ENCODE data around the gene DNASE2B.

Gene DNASE2B, protein sequence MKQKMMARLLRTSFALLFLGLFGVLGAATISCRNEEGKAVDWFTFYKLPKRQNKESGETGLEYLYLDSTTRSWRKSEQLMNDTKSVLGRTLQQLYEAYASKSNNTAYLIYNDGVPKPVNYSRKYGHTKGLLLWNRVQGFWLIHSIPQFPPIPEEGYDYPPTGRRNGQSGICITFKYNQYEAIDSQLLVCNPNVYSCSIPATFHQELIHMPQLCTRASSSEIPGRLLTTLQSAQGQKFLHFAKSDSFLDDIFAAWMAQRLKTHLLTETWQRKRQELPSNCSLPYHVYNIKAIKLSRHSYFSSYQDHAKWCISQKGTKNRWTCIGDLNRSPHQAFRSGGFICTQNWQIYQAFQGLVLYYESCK

DNA sequence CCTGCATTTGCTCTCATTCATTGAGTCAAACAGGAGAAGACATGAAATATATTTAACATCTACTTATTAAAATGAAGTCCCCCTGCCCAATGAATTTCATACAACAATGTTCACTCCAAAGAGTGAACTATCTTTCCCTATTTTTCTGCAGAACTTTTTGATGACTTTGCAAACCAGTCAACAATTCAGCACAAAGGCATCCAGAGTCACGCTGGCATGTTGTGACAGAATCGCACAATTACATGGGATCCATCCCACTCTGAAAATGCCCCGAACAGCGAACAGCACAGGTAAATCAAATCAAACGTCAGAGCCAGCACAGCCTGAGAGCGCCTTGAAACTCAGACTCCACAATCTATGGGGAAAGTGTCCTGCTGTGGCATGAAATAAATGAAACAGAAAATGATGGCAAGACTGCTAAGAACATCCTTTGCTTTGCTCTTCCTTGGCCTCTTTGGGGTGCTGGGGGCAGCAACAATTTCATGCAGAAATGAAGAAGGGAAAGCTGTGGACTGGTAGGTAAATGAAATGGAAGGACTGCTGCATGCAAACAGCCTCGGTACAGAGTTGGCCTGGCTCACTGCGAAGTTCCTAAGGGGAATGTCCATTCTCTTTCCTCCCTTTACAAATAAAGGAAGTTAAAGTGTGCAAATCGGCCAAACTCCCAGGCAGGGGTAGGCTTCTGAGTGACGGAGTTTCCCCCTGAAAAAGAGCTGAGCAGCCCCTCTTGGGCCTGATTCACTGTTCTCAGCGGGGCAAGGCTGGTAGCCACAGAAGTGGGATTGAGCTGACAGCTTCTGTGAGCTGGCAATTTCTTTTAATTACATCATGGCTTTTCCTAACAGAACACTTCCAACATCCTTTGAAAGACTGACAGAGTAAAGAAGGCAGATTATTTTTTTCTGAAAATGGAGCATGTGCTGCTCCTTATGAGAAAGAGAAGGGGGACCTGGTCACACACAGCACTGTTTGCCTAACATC, at the start of gene DNASE2B:
Gene DNASE2B (plus strand): TSS at position 310 of the 981 bp plus-strand sequence. CDS start 81 bp downstream, at position 391.
- no peaks in the 10 kb centered on the region for H3K4me1 ChIP-seq
- DNase-seq (ENCODE audit: low spot score in 2 of 2), result no peak
- no peaks in the 10 kb centered on the region for H3K27me3 ChIP-seq (ENCODE audit: low read depth)
- H3K9me3 ChIP-seq, result no peaks in the 10 kb centered on the region
- no peak within 1 kb of the TSS for H3K4me3 ChIP-seq
- in situ Hi-C loops (cut with MboI; ENCODE audit: low sequenced_read_pairs), result no loop called here
- no peaks in the 10 kb centered on the region for H3K36me3 ChIP-seq (replicated peaks)

DNA sequence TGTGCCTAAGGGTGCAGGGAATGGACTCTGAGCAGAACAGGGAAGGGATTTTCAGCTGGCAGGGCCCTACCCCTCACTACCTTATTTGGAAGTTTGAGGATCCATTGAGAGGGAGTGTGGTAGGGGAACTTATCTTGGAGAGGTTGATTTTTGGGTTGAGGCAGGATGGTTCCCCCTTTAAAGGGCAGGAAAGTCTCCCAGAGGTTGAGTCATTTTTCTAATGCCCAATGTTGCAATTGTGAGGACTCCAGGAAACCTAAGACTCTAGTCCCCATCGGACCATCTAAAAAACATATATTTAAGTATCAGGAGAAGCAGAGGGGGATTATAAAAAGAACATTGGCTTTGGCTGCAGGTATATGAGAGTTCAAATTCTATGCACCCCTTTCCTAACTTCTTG, 49.5 kb upstream of the DNASE2B start:
- Histone ChIP-seq H3K9me3 (no peaks in the 10 kb centered on the region), H3K4me1 (no peaks in the 10 kb centered on the region), H3K36me3 (replicated peaks) (no peaks in the 10 kb centered on the region), H3K27me3 (ENCODE audit: low read depth) (no peaks in the 10 kb centered on the region), H3K4me3 (no peak overlapping the region)
- in situ Hi-C loops (cut with MboI; ENCODE audit: low sequenced_read_pairs), result no loop called here
- no peak for DNase-seq (ENCODE audit: low spot score in 2 of 2)

DNA sequence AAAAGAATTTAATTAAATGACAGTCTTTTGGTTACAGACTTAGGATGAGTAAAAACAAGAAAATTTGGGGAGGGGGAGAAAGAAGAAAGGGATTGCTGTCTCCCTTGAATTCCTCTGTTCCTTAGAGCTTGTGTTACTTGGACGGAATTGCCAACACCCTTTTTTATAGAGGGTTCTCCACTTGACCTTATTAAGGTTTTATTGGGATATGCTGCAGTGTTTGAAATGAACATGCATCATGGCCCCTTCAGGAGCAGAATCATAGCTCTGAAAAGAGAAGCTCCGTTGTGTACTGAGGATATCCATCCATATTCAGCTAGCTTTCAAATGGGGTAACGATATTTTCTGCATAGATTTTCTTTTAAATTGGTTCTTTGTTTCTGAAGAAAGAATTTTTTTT, 48.2 kb upstream of the DNASE2B start:
- no peak for DNase-seq (ENCODE audit: low spot score in 2 of 2)
- H3K4me3 ChIP-seq, result no peak overlapping the region
- no peaks in the 10 kb centered on the region for H3K27me3 ChIP-seq (ENCODE audit: low read depth)
- H3K4me1 ChIP-seq, result no peaks in the 10 kb centered on the region
- H3K36me3 ChIP-seq (replicated peaks), result no peaks in the 10 kb centered on the region
- no peaks in the 10 kb centered on the region for H3K9me3 ChIP-seq
- in situ Hi-C loops (cut with MboI; ENCODE audit: low sequenced_read_pairs), result no loop called here

DNA sequence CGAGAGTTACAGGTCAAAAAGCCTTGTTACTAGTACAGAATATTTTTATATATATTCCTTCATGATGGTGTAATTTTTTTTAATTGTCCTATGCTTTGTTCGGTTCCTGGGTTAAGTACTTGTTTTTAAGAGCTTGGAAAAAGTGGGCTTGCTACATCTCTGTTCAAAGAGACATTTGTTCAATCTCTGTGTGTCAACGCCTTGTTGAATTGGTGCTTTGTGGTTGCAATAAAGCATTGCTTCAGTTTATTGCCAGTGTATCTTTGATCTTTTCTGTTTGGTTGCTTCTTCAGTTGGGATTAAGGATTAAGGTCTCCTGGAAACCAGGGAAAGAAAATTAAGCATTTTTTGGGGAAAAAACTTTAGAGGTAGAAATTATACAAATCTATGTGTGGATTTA, 47.7 kb upstream of the DNASE2B start:
- H3K4me3 ChIP-seq, result no peak overlapping the region
- DNase-seq (ENCODE audit: low spot score in 2 of 2), result no peak
- no peaks in the 10 kb centered on the region for H3K4me1 ChIP-seq
- no peaks in the 10 kb centered on the region for H3K9me3 ChIP-seq
- no peaks in the 10 kb centered on the region for H3K36me3 ChIP-seq (replicated peaks)
- in situ Hi-C loops (cut with MboI; ENCODE audit: low sequenced_read_pairs), result no loop called here
- no peaks in the 10 kb centered on the region for H3K27me3 ChIP-seq (ENCODE audit: low read depth)

DNA sequence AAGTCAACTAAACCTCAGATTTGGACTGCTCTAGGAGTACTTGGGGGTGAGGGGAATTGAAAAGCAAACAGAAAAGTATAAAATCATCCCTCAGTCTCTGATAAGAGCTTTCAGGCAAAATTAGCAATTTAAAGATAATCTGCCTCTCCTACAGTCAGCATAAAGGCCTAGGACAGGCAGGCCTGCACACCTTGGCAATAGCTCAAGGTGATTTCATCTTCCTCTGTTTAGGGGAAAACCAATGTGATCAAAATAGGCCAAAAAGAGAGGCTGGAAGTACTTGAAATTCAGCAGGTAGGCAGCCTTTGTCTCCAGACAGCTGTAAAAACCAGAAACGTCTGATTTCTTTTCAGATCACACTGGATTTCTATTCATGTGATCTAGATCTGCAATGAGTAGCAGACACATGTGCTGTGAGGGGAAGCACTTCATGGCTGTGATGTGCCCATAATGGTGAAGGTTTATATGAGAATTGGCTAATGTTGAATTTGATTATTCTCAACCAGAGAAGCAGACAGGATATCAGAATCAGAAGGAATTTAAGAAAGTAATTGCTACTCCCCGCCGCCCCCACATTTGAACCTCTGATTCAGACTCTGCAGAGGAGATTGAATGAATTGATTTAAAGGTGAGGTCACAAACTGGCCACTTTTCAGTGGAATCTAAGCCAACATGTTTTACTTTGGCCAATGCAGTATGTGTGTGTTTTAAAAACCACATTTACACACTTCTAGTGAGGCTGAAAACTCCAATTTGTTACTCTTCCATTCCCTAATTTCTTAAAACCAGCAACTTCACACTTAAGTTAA, 45.8 kb upstream of the DNASE2B start:
- in situ Hi-C loops (cut with MboI; ENCODE audit: low sequenced_read_pairs), result no loop called here
- H3K9me3 ChIP-seq, result no peaks in the 10 kb centered on the region
- no peak for DNase-seq (ENCODE audit: low spot score in 2 of 2)
- no peaks in the 10 kb centered on the region for H3K36me3 ChIP-seq (replicated peaks)
- no peak overlapping the region for H3K4me3 ChIP-seq
- H3K4me1 ChIP-seq, result no peaks in the 10 kb centered on the region
- no peaks in the 10 kb centered on the region for H3K27me3 ChIP-seq (ENCODE audit: low read depth)

DNA sequence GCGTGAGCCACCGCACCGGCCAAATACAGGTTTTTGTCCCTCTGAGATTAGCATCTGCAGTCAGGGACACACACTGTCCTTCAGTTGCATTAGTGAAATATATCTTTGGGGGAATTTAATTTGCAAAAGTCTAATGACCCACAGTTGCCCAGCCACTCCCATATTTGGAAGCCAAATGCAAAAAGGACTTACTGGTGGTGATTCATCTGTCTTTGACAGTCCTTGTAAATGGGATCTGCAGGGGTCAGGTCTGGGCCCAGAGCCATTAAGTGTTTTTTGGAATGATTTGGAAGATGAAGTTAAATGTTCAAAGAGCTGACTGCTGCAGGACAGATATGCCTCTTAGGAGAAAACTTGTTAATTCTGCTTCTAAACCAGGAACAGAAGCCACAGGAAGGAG, 44.6 kb upstream of the DNASE2B start:
- Histone ChIP-seq H3K27me3 (ENCODE audit: low read depth) (no peaks in the 10 kb centered on the region), H3K4me3 (no peak overlapping the region), H3K36me3 (replicated peaks) (no peaks in the 10 kb centered on the region), H3K9me3 (no peaks in the 10 kb centered on the region), H3K4me1 (no peaks in the 10 kb centered on the region)
- DNase-seq (ENCODE audit: low spot score in 2 of 2), result no peak
- in situ Hi-C loops (cut with MboI; ENCODE audit: low sequenced_read_pairs), result no loop called here

DNA sequence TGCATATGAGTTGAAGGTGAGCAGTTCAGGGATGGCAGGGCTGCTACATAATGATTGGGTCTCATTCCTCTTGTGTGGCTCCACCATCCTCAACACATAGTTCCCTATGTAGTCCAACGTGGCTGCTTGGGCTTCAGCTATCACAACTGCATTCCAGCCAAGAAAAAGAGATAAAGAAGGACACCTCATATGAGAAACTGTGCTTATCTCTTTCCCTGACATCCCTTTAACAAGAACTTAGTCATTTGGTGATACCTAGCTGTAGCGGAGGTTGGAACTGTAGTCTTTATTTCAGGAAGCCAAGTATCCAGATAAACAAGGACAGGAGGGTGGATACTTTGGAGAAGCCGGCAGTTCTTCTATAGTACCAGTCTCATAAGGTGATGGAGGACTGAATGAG, 42.7 kb upstream of the DNASE2B start:
- H3K9me3 ChIP-seq, result no peaks in the 10 kb centered on the region
- in situ Hi-C loops (cut with MboI; ENCODE audit: low sequenced_read_pairs), result no loop called here
- no peaks in the 10 kb centered on the region for H3K4me1 ChIP-seq
- no peaks in the 10 kb centered on the region for H3K36me3 ChIP-seq (replicated peaks)
- H3K4me3 ChIP-seq, result no peak overlapping the region
- no peaks in the 10 kb centered on the region for H3K27me3 ChIP-seq (ENCODE audit: low read depth)
- DNase-seq (ENCODE audit: low spot score in 2 of 2), result no peak

DNA sequence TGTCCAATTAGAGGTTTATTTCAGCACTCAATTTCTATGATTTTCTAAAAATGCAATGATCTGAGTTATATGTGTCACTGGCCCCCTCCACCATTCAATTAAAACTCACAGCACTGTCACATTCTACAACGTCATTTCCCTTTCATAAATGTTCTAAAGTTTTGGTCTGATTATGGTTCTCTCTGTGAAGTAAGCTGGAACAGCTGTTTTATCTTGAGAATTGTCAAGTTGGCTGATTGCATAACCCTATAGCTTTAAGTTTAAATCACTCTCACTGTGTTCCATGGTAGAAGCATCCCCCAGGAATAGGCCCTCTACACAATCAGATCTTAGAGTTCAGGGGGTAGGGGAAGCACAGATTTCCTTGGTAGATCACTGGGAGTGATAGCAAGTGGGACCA, 41.4 kb upstream of the DNASE2B start:
- no peak for DNase-seq (ENCODE audit: low spot score in 2 of 2)
- Histone ChIP-seq H3K4me1 (no peaks in the 10 kb centered on the region), H3K27me3 (ENCODE audit: low read depth) (no peaks in the 10 kb centered on the region), H3K36me3 (replicated peaks) (no peaks in the 10 kb centered on the region), H3K9me3 (no peaks in the 10 kb centered on the region), H3K4me3 (no peak overlapping the region)
- in situ Hi-C loops (cut with MboI; ENCODE audit: low sequenced_read_pairs), result no loop called here

DNA sequence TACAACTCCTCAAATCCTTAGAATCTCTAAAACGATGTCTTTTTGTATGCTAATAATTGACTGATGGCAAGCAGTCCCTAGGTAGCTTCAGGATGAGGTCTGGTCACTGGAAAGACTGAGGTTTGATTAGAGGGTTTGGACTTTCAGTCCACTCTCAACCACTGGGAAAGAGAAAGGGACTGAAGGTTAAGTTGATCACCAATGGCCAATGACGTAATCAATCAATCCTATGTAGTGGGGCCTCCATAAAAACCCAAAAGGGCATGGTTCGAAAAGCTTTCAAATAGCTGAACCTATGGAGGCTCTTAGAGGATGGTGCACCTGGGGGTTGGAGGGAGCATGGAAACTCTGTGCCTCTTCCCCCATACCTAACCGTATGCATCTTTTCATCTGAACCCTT, 39.6 kb upstream of the DNASE2B start:
- no peaks in the 10 kb centered on the region for H3K9me3 ChIP-seq
- no peaks in the 10 kb centered on the region for H3K4me1 ChIP-seq
- DNase-seq (ENCODE audit: low spot score in 2 of 2), result no peak
- H3K36me3 ChIP-seq (replicated peaks), result no peaks in the 10 kb centered on the region
- in situ Hi-C loops (cut with MboI; ENCODE audit: low sequenced_read_pairs), result no loop called here
- H3K27me3 ChIP-seq (ENCODE audit: low read depth), result no peaks in the 10 kb centered on the region
- H3K4me3 ChIP-seq, result no peak overlapping the region

DNA sequence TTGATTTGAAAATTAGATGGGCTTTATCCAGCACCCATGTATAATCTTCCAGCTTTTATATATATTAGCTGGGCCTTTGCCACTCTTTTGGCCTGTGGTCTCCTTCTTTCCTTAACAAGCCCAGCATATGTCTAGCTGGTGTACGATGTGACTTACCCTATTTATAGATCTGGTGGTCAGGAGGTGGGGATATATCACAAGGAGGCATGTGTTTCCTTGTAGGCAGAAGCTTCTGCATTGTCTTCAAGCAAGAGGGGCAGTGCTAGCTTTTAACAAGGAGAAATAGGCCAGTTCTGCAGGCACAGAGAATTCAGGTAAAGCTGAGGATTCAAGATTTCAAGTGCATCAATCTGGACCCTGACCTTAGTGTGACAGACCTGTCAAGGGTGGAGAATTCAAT, 38.0 kb upstream of the DNASE2B start:
- in situ Hi-C loops (cut with MboI; ENCODE audit: low sequenced_read_pairs), result no loop called here
- Histone ChIP-seq H3K27me3 (ENCODE audit: low read depth) (no peaks in the 10 kb centered on the region), H3K9me3 (no peaks in the 10 kb centered on the region), H3K4me1 (no peaks in the 10 kb centered on the region), H3K36me3 (replicated peaks) (no peaks in the 10 kb centered on the region), H3K4me3 (no peak overlapping the region)
- no peak for DNase-seq (ENCODE audit: low spot score in 2 of 2)

DNA sequence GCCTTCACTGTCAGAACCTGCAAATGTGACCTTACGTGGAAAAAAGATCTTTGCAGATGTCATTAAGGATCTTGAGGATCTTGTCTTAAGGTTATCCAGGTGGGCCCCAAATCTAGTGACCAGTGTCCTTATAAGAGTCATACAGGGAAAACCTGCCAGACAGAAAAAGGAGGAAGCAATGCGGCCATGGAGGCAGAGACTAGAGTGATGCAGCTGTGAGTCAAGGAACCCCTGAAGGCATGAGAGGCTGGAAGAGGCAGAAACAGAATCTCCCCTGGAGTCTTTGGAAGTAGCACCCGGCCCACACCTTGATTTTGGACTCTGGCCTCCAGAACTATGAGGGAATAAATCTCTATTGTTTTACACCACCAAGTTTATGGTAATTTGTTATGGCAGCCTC, 36.5 kb upstream of the DNASE2B start:
- in situ Hi-C loops (cut with MboI; ENCODE audit: low sequenced_read_pairs), result no loop called here
- Histone ChIP-seq H3K36me3 (replicated peaks) (no peaks in the 10 kb centered on the region), H3K4me1 (no peaks in the 10 kb centered on the region), H3K4me3 (no peak overlapping the region), H3K27me3 (ENCODE audit: low read depth) (no peaks in the 10 kb centered on the region), H3K9me3 (no peaks in the 10 kb centered on the region)
- no peak for DNase-seq (ENCODE audit: low spot score in 2 of 2)

DNA sequence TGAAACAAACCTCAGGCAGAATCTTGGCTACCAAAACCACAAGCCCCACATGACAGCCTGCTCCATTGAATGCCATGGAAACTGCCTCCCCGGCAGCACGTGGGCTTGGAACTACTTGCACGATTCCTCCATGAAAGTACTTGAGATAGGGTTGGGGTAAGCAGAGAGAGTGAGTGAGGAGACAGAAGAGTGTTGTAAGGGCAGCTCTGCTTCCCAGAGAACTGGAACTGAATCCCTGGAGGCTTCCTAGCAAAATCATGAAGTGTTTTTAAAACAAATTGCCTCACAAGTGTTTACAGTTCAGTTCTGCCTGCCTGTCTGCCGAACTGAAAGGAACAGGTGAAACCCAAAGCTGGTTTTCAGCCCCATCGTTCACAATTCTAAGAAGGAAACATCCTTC, 35.3 kb upstream of the DNASE2B start:
- Histone ChIP-seq H3K4me3 (no peak overlapping the region), H3K4me1 (no peaks in the 10 kb centered on the region), H3K27me3 (ENCODE audit: low read depth) (no peaks in the 10 kb centered on the region), H3K9me3 (no peaks in the 10 kb centered on the region), H3K36me3 (replicated peaks) (no peaks in the 10 kb centered on the region)
- in situ Hi-C loops (cut with MboI; ENCODE audit: low sequenced_read_pairs), result no loop called here
- no peak for DNase-seq (ENCODE audit: low spot score in 2 of 2)

DNA sequence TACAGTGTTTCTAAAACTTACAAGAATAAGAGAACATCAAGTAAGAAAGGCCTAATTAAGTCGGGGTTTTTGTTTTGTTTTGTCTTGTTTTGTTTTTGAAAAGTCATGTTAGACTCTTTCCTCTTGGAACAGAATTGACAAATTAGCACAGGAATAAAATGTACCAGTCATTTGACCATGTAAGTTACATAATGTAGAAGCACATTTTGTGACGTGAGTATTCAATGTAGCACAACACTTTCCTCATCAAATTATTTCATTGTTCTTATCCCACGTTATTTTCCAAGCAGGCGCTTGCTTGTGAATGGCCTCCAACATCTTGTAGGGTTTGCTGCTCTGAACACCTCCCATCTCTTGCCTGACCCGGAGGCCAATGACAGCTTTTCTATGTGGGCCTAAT, 34.7 kb upstream of the DNASE2B start:
- Histone ChIP-seq H3K9me3 (no peaks in the 10 kb centered on the region), H3K27me3 (ENCODE audit: low read depth) (no peaks in the 10 kb centered on the region), H3K4me1 (no peaks in the 10 kb centered on the region), H3K4me3 (no peak overlapping the region), H3K36me3 (replicated peaks) (no peaks in the 10 kb centered on the region)
- no peak for DNase-seq (ENCODE audit: low spot score in 2 of 2)
- in situ Hi-C loops (cut with MboI; ENCODE audit: low sequenced_read_pairs), result no loop called here
